MG63 (cell line): Measurements from ENCODE around the gene HPCAL4. TPM values are rescaled to one million over a fixed set of nuclear protein-coding genes. Genes with fewer than 3 reads are reported as not detected.

Source experiments
- DNase-seq: peaks from one replicate; pipeline ENCODE4 v3.0.0-alpha.2; 2020
- H3K27me3 ChIP-seq: fragments of 250-450 bp; sonication (Bioruptor Pico); 2 replicates; pipeline ENCODE4 v1.5.1; 2020; ENCODE audit warnings: mild to moderate bottlenecking, moderate library complexity
- H3K36me3 ChIP-seq: fragments of 250-450 bp; sonication (Bioruptor Pico); 2 replicates; pipeline ENCODE4 v1.5.1; 2020; ENCODE audit warnings: mild to moderate bottlenecking, moderate library complexity
- H3K4me3 ChIP-seq: fragments of 250-450 bp; sonication (Bioruptor Pico); 2 replicates; pipeline ENCODE4 v1.5.1; 2020; ENCODE audit warnings: mild to moderate bottlenecking, moderate library complexity
- H3K9me3 ChIP-seq: fragments of 250-450 bp; sonication (Bioruptor Pico); 2 replicates; pipeline ENCODE4 v1.5.1; 2020; ENCODE audit warnings: mild to moderate bottlenecking, moderate library complexity
- total RNA-seq: library from RNA; depleted of rRNA; stranded (reverse); fragments of >200 nt; shearing (Covaris generic); gene quantifications from 2 replicates; pipeline ENCODE4 v1.2.3, GENCODE V29; 2014; ENCODE audit warnings: low replicate concordance

The HPCAL4 gene
- total RNA-seq, 1 experiment from 2014 or later, result not detected

GRCh38 chr1:39713557-39713956, 22.3 kb upstream of the HPCAL4 start:
- DNase-seq, result no peak
- peaks cover 35% of the 10 kb centered on the region for H3K27me3 ChIP-seq
- no peaks in the 10 kb centered on the region for H3K9me3 ChIP-seq
- no peak overlapping the region for H3K4me3 ChIP-seq
- H3K36me3 ChIP-seq, result no peaks in the 10 kb centered on the region

DNA sequence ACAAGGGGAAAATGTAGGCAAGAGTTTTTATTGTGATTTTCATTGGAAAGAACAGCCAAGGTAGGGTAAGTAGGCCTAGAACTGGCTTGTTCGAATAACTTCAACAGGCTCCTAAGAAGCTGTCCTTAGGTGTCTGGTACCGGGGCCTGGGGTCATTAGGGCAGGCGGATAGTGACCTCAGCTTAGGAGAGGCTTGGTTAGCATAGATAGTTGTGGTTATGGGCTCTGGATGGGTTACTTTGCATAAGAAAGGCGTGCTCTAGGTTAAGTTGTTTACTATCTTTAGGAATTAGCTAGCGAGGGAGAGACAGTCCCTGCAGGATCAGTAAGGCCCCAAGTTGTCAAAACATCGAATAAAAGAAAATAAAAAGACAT, 20.7 kb upstream of the HPCAL4 start:
- Histone ChIP-seq H3K27me3 (peaks cover 22% of the 10 kb centered on the region), H3K9me3 (no peaks in the 10 kb centered on the region), H3K36me3 (no peaks in the 10 kb centered on the region)

DNA sequence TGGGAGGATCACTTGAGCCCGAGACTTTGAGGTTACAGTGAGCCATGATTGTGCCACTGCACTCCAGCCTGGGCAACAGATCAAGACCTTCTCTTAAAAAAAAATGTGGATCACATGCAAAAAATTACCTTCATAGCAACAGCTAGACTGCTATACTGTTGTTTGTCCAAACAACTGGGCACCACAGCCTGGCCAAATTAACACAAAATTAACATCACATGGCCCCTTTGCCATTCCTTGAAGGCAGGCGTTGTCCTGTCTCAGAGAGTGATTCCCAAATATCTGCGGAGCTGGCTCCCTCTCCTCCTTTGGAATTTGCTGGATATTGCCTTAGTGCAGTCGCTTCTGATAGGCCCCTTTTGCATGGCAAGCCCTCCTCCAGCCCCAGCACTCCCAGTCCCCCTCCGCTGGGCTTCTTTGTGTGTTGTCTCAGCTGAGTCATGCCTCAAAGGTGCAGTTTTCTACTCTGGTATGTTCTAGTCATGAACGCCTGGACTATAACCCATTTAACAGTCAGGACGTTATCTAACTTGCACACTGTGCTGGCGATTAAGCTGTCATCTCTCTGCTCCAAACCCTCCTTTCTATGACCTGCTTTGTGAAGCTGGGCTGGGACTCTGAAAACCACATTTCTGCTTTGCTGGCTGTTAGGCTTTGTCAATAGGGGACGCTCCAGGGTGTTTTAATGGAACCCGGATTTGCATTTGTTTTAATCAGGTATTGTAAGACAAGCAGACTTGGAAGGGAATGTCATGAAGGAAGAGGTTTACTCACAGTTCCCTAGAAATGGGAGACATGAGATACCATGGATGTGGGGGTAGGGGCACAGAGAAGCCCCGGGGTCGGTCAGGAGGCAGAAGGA, 20.1 kb upstream of the HPCAL4 start:
- Histone ChIP-seq H3K9me3 (no peaks in the 10 kb centered on the region), H3K4me3 (no peak overlapping the region), H3K27me3 (peaks cover 15% of the 10 kb centered on the region), H3K36me3 (no peaks in the 10 kb centered on the region)
- no peak for DNase-seq

More for the DNA sequence above, 20.7 kb upstream of the HPCAL4 start:
- DNase-seq, result no peak
- H3K4me3 ChIP-seq, result no peak overlapping the region

GRCh38 chr1:39707506-39707905, 16.3 kb upstream of the HPCAL4 start:
- Histone ChIP-seq H3K27me3 (no peaks in the 10 kb centered on the region), H3K36me3 (no peaks in the 10 kb centered on the region), H3K9me3 (no peaks in the 10 kb centered on the region), H3K4me3 (no peak overlapping the region)
- no peak for DNase-seq

- DNase-seq, result no peak
- Histone ChIP-seq H3K27me3 (0 out of 2 replicates have a peak, but pooled peaks cover 2% of the 10 kb centered on the region), H3K36me3 (no peaks in the 10 kb centered on the region), H3K4me3 (no peak overlapping the region), H3K9me3 (no peaks in the 10 kb centered on the region)
Observed at GRCh38 chr1:39704757-39705156, 13.5 kb upstream of the HPCAL4 start.

DNA sequence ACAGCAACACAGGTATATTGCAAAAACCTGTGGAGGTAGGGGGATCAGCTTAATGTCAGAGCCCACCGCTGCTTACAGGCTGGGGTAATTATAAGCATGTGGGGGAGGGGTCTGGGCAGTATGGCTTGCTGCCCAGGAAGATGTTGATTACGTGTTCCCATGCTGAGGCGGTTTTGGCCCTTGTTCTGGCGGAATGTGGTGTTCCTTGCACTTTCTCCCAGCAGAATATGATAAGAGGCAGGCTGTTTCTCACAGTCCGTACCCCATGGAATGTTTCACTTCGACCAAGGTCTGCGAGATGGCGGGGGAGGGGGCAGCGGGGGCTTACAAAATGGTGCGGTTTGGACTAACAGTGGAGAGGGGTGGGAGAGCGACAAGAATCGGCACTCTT, 9.8 kb upstream of the HPCAL4 start:
- H3K4me3 ChIP-seq, result no peak overlapping the region
- peaks cover 11% of the 10 kb centered on the region; the same call in 1 of the 2 replicates for H3K27me3 ChIP-seq
- DNase-seq, result no peak
- no peaks in the 10 kb centered on the region for H3K36me3 ChIP-seq
- H3K9me3 ChIP-seq, result no peaks in the 10 kb centered on the region

- H3K9me3 ChIP-seq, result no peaks in the 10 kb centered on the region
- H3K27me3 ChIP-seq, result peaks cover 16% of the 10 kb centered on the region; the same call in 1 of the 2 replicates
- no peaks in the 10 kb centered on the region for H3K36me3 ChIP-seq
- H3K4me3 ChIP-seq, result no peak overlapping the region
- DNase-seq, result no peak
Observed at GRCh38 chr1:39700348-39700747, 9.1 kb upstream of the HPCAL4 start.

DNA sequence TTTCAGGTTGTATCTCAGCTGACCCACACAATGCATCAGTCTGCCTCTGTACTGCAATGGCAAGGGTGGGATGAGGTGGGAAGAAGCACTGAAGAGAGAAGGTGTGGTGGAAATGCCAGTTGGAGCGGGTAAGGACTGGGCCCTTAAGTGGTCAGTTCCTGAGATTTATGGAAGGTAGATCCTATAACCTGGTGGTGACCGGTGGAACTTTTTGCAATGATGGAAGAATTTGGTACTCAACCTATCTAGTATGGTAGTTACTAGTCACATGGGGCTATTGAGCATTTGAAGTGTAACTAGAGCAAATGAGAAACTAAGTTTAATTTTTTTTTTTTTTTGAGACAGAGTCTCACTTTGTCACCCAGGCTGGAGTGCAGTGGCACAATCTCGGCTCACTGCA, 8.2 kb upstream of the HPCAL4 start:
- H3K27me3 ChIP-seq, result peaks cover 18% of the 10 kb centered on the region; the same call in 1 of the 2 replicates
- no peak overlapping the region for H3K4me3 ChIP-seq
- H3K36me3 ChIP-seq, result no peaks in the 10 kb centered on the region
- no peak for DNase-seq
- no peaks in the 10 kb centered on the region for H3K9me3 ChIP-seq

- H3K36me3 ChIP-seq, result no peaks in the 10 kb centered on the region
- peaks cover 22% of the 10 kb centered on the region; the same call in 1 of the 2 replicates for H3K27me3 ChIP-seq
- no peak for DNase-seq
- no peaks in the 10 kb centered on the region for H3K9me3 ChIP-seq
- no peak overlapping the region for H3K4me3 ChIP-seq
Observed at GRCh38 chr1:39698568-39698967, 7.3 kb upstream of the HPCAL4 start.

- Histone ChIP-seq H3K4me3 (no peak overlapping the region), H3K27me3 (peaks cover 40% of the 10 kb centered on the region)
Observed at GRCh38 chr1:39696448-39696847, 5.2 kb upstream of the HPCAL4 start.

GRCh38 chr1:39695016-39695415, 3.8 kb upstream of the HPCAL4 start:
- Histone ChIP-seq H3K4me3 (no peak overlapping the region), H3K27me3 (peaks cover 48% of the 10 kb centered on the region), H3K9me3 (no peaks in the 10 kb centered on the region), H3K36me3 (no peaks in the 10 kb centered on the region)
- DNase-seq, result no peak

More at GRCh38 chr1:39696448-39696847, 5.2 kb upstream of the HPCAL4 start:
- Histone ChIP-seq H3K36me3 (no peaks in the 10 kb centered on the region), H3K9me3 (no peaks in the 10 kb centered on the region)
- DNase-seq, result no peak

DNA sequence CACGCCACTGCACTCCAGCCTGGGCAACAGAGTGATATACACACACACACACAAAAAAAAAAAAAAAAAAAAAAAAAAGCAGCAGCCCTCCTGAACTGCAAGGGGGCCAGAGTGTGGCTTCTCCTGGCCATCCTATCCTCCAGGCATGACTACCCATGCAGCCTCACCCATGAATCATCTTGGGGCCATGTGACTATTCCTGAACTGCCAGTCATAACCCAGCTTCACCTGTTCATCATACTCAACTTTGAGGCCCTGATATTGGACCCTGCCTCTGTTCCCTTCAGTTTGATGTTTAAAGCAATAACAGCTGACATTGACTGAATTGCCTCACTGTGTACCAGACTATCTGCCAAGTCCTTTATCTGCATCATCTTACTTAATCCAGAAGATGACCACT, 2.8 kb upstream of the HPCAL4 start:
- Histone ChIP-seq H3K36me3 (no peaks in the 10 kb centered on the region), H3K4me3 (no peak overlapping the region), H3K27me3 (peaks cover 46% of the 10 kb centered on the region), H3K9me3 (no peaks in the 10 kb centered on the region)
- DNase-seq, result no peak

- Histone ChIP-seq H3K27me3 (peaks cover 45% of the 10 kb centered on the region), H3K9me3 (no peaks in the 10 kb centered on the region), H3K4me3 (no peak overlapping the region), H3K36me3 (no peaks in the 10 kb centered on the region)
- DNase-seq, result no peak
Observed at GRCh38 chr1:39692152-39693074, 1.2 kb upstream of the HPCAL4 start.

- Histone ChIP-seq H3K9me3 (no peaks in the 10 kb centered on the region), H3K36me3 (no peaks in the 10 kb centered on the region), H3K4me3 (peak overlapping the region; percentile 29), H3K27me3 (peaks cover 41% of the 10 kb centered on the region)
- DNase-seq, result no peak
Observed at GRCh38 chr1:39690794-39691382, 345 bp downstream of the HPCAL4 start.

DNA sequence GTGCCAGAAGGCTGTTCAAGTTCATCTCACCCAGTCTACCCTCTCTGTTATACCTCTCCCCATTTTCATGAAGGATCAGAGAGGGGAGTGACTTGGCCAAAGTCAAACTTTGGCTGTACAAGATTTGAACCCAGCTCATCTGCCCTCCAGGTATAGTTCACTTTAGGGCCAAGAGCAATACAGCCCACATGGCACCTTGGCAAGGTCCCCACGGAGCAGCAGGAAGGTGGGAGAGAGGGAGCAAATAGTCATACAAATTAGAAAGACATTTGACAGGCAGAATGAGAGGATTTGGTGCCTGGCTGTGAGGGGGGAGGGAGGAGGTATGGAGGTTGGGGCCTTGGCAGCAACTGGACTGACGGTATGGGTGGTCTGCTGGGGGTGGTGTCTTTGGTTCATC, 1.0 kb downstream of the HPCAL4 start:
- peaks cover 37% of the 10 kb centered on the region for H3K27me3 ChIP-seq

DNA sequence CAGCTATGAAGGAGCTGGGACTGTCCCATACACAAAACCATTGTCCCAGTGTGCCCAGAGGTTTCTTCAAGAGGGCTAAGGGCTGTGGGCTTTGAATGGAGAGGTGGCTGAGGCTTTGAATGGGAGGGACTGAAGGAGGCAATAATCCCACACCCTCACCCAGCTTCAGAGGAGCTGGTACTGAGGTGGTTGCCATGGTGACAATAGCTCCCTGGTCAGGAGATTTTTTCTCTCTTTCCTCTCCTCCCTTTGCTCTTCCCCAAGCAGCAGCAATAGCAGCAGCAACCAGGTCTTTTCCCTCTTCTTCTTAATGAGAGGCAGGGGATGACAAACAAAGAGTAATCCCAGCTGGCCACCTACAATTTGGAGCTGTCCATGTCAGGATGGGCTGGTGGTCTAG, 1.6 kb downstream of the HPCAL4 start:
- no peak for DNase-seq
- no peak overlapping the region for H3K4me3 ChIP-seq
- no peaks in the 10 kb centered on the region for H3K9me3 ChIP-seq
- peaks cover 37% of the 10 kb centered on the region for H3K27me3 ChIP-seq
- no peaks in the 10 kb centered on the region for H3K36me3 ChIP-seq

More for the DNA sequence above, 1.0 kb downstream of the HPCAL4 start:
- DNase-seq, result no peak
- H3K36me3 ChIP-seq, result no peaks in the 10 kb centered on the region
- no peak overlapping the region for H3K4me3 ChIP-seq
- no peaks in the 10 kb centered on the region for H3K9me3 ChIP-seq

DNA sequence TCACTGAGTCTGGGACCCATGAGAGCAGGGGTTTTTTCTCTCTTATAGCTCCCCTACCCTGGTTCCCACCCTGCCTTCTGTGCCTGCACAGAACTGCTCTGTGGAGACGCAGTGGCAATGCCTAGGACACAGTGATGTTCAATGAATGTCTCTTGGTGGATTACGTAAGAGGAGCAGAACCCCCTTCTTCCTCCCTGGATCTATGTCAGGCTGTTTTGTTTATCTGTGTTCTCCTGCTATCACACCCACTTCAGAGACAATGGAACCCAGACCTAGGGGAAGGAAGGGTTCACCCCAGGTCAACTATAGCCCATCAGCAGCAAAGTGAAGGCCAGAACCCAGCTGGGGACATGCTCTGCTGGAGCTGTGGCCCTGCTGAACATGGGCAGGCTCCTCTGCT, 2.0 kb downstream of the HPCAL4 start:
- H3K27me3 ChIP-seq, result peaks cover 33% of the 10 kb centered on the region
- no peak overlapping the region for H3K4me3 ChIP-seq
- DNase-seq, result no peak
- H3K9me3 ChIP-seq, result no peaks in the 10 kb centered on the region
- no peaks in the 10 kb centered on the region for H3K36me3 ChIP-seq
